Body of pancreas (tissue), 4 donors: ENCODE data around the gene CLVS2. TPM values are rescaled to one million over a fixed set of nuclear protein-coding genes. Genes with fewer than 3 reads are reported as not detected.

Experiments used
- ATAC-seq: fragments of 150-250 bp; one replicate; pipeline ENCODE4 v1.9.1; 2016
- DNase-seq, 4 donors: peaks; one replicate each; pipeline ENCODE4 v3.0.0-alpha.2; 2019
- H3K27ac ChIP-seq, 4 donors: fragments of 200-600 bp; sonication (generic); 1 replicate in 3 of 4; 2 replicates in 1 of 4; pipeline versions ENCODE4 v1.5.1 to v1.6.1; 2016 to 2019; ENCODE audit warnings: mild to moderate bottlenecking in 1 of 4, mixed read lengths in 1 of 4, moderate library complexity in 1 of 4
- H3K27me3 ChIP-seq, 2 donors: fragments of 200-600 bp; sonication (generic); one replicate each; pipeline ENCODE4 v1.6.0; 2016; ENCODE audit warnings: mild to moderate bottlenecking in 1 of 2
- H3K36me3 ChIP-seq, 2 donors: fragments of 200-600 bp; sonication (generic); replicated peaks in 1 of 2; 2 replicates each; pipeline ENCODE4 v1.5.1; 2016; ENCODE audit warnings: low read depth in 2 of 2; ENCODE audit not compliant: insufficient read depth in 1 of 2
- H3K4me1 ChIP-seq: fragments of 200-600 bp; sonication (generic); one replicate; pipeline ENCODE4 v1.6.0; 2016
- H3K4me3 ChIP-seq, 2 donors: fragments of 200-600 bp; sonication (generic); 1 replicate in 1 of 2; 2 replicates in 1 of 2; pipeline ENCODE4 v1.5.1; 2016 to 2019
- H3K9me3 ChIP-seq, 3 donors: fragments of 200-600 bp; sonication (generic); 1 replicate in 2 of 3; 2 replicates in 1 of 3; pipeline ENCODE4 v1.5.1; 2016
- POLR2A ChIP-seq, 3 donors: fragments of 450-650 bp; IDR thresholded peaks; one replicate each; pipeline ENCODE4 v1.6.1; 2016; ENCODE audit warnings: antibody characterized with exemption in 3 of 3, mild to moderate bottlenecking in 2 of 3
- WGBS, 2 donors: methylation state at CpG; one replicate each; pipeline ENCODE4 v1.1.5; 2017; 5-methylcytosine and 5-hydroxymethylcytosine counted together
- intact Hi-C: fragments of 100-400 bp; cut with DNase I; formaldehyde crosslinking; loops from one replicate; pipeline ENCODE4 v1.15.1; 2023
- total RNA-seq, 2 donors: library from RNA; depleted of rRNA; stranded (reverse); fragments of >200 nt; gene quantifications; one replicate each; pipeline ENCODE4 v1.1.0, GENCODE V29; 2016
- TF ChIP-seq, protein P1 (sequence below), 7 experiments: fragments of 450-650 bp in 4 of 7; fragments of 200-600 bp in 3 of 7; sonication (generic) in 3 of 7; IDR thresholded peaks; one replicate each; pipeline ENCODE4 v1.5.1; 2016 to 2019; ENCODE audit warnings: antibody characterized with exemption in 7 of 7

The CLVS2 gene
- total RNA-seq, 2 donors from 2014 or later = under 0.01 TPM; not detected in 1

DNA sequence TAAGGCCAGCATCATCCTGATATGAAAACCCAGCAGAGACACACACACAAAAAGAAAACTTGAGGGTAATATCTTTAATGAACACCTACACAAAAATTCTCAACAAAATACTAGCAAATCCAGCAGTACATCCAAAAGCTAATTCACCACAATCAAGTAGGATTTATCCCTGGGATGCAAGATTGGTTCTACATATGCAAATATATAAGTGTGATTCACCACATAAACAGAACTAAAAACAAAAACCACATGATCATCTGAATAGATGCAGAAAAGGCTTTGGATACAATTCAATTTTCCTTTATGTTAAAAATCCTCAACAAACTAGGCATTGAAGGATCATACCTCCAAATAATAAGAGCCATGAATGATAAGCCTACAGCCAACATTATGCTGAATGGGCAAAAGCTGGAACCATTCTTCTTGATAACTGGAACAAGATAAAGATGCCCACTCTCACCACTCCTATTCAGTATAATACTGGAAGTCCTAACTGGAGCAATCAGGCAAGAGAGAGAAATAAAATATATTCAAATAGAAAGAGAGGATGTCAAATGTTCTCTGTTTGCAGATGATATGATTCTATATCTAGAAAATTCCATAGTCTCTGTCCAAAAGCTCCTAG, 33.9 kb upstream of the CLVS2 start:
- intact Hi-C loops = no loop called here
- no peaks in the 10 kb centered on the region for H3K4me1 ChIP-seq
- DNase-seq (no peak), ATAC-seq (no peak)
- peaks cover 0 to 12% (median 0%) of the 10 kb centered on the region in 3 donors for H3K9me3 ChIP-seq
- no peaks in the 10 kb centered on the region for H3K27me3 ChIP-seq
- TF ChIP-seq, protein P1, sequence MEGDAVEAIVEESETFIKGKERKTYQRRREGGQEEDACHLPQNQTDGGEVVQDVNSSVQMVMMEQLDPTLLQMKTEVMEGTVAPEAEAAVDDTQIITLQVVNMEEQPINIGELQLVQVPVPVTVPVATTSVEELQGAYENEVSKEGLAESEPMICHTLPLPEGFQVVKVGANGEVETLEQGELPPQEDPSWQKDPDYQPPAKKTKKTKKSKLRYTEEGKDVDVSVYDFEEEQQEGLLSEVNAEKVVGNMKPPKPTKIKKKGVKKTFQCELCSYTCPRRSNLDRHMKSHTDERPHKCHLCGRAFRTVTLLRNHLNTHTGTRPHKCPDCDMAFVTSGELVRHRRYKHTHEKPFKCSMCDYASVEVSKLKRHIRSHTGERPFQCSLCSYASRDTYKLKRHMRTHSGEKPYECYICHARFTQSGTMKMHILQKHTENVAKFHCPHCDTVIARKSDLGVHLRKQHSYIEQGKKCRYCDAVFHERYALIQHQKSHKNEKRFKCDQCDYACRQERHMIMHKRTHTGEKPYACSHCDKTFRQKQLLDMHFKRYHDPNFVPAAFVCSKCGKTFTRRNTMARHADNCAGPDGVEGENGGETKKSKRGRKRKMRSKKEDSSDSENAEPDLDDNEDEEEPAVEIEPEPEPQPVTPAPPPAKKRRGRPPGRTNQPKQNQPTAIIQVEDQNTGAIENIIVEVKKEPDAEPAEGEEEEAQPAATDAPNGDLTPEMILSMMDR (IDR thresholded peaks at IDR 0.05) = no peak
- no peak for TF ChIP-seq POLR2A (IDR thresholded peaks at IDR 0.05)
- H3K36me3 ChIP-seq = no peaks in the 10 kb centered on the region
- H3K4me3 ChIP-seq = no peak overlapping the region
- no peak overlapping the region for H3K27ac ChIP-seq

- no peak for TF ChIP-seq POLR2A (IDR thresholded peaks at IDR 0.05)
- TF ChIP-seq, protein P1 (IDR thresholded peaks at IDR 0.05) = no peak
- Histone ChIP-seq H3K9me3 (no peaks in the 10 kb centered on the region), H3K4me1 (no peaks in the 10 kb centered on the region), H3K27me3 (no peaks in the 10 kb centered on the region), H3K27ac (no peak overlapping the region), H3K4me3 (no peak overlapping the region), H3K36me3 (no peaks in the 10 kb centered on the region)
- 35 to 46% methylated on average over 1 of the region's 1 CpG for WGBS, 2 donors
- intact Hi-C loops = no loop called here
- ATAC-seq (no peak), DNase-seq (no peak)
Measured at GRCh38 chr6:122969999-122970533, 26.0 kb upstream of the CLVS2 start.

DNA sequence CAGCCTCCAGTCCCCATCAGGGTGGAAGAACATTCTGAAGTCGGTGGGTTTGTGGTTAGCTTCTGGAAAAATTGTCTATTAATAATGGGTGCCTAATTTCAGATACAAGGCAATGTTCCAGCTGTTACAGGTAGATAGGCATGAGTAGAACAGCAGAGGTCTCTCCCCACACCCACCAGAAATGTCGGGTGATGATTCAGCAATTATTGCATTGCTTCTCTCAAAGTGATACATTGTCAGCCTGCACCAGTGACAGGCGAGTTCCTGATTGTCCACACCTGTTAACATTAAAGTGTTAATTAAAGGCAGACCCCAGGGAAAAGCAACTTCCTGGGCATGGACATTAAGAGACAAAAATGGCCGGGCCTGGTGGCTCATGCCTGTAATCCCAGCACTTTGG, 18.9 kb upstream of the CLVS2 start:
- 59 to 71% methylated on average over 4 of the region's 4 CpGs for WGBS, 2 donors

DNA sequence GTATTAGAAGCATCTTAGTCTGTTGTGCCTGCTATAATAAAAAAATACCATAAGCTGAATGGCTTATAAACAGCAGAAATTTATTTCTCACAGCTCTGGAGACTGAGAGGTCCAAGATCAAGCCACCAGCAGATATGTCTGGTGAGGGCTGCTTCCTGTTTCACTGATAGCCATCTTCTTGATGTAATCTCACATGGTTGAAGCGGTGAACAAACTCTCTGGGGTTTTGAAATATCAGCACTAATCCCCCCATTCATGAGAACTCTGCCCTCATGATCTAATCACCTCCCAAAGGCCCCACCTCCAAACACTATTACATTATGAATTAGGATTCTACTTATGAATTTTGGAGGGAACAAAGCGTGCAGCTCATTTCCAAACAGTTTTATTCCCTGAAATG, 11.6 kb upstream of the CLVS2 start:
- H3K27me3 ChIP-seq = no peaks in the 10 kb centered on the region
- H3K4me3 ChIP-seq = no peak overlapping the region
- ATAC-seq (no peak), DNase-seq (no peak)
- whole genome bisulfite sequencing, 2 donors = 31 to 76% methylated on average over 2 of the region's 2 CpGs
- no peaks in the 10 kb centered on the region for H3K4me1 ChIP-seq
- TF ChIP-seq, protein P1 (IDR thresholded peaks at IDR 0.05) = no peak
- no peak for TF ChIP-seq POLR2A (IDR thresholded peaks at IDR 0.05)
- no peaks in the 10 kb centered on the region for H3K9me3 ChIP-seq
- intact Hi-C loops = no loop called here
- no peak overlapping the region for H3K27ac ChIP-seq
- H3K36me3 ChIP-seq = no peaks in the 10 kb centered on the region

More for the DNA sequence above, 18.9 kb upstream of the CLVS2 start:
- Histone ChIP-seq H3K9me3 (no peaks in the 10 kb centered on the region), H3K27me3 (no peaks in the 10 kb centered on the region), H3K4me1 (no peaks in the 10 kb centered on the region), H3K4me3 (no peak overlapping the region), H3K27ac (no peak overlapping the region), H3K36me3 (no peaks in the 10 kb centered on the region)
- no peak for ATAC-seq
- no peak for TF ChIP-seq POLR2A (IDR thresholded peaks at IDR 0.05)
- TF ChIP-seq, protein P1 (IDR thresholded peaks at IDR 0.05) = no peak
- no peak for DNase-seq
- intact Hi-C loops = no loop called here

- TF ChIP-seq POLR2A (IDR thresholded peaks at IDR 0.05) = no peak
- TF ChIP-seq, protein P1 (IDR thresholded peaks at IDR 0.05) = no peak
- DNase-seq = no peak
- no peaks in the 10 kb centered on the region for H3K9me3 ChIP-seq
- ATAC-seq = no peak
- no peak overlapping the region for H3K27ac ChIP-seq
- H3K4me3 ChIP-seq = no peak overlapping the region
- peaks cover 0 to 6% of the 10 kb centered on the region in 2 donors for H3K27me3 ChIP-seq
- H3K4me1 ChIP-seq = peaks cover 13% of the 10 kb centered on the region
- H3K36me3 ChIP-seq = no peaks in the 10 kb centered on the region
- intact Hi-C loops = no loop called here
- 45 to 64% methylated on average over 3 of the region's 3 CpGs for WGBS, 2 donors
Measured at GRCh38 chr6:122994256-122994655, 1.8 kb upstream of the CLVS2 start.
